Fibroblast of skin of right quadriceps (primary cell): Measurements from ENCODE around the gene TMEM179.

Experiments
- DNase-seq: peaks from one replicate; pipeline ENCODE4 v3.0.0-alpha.2; 2013

TMEM179 gene

DNA sequence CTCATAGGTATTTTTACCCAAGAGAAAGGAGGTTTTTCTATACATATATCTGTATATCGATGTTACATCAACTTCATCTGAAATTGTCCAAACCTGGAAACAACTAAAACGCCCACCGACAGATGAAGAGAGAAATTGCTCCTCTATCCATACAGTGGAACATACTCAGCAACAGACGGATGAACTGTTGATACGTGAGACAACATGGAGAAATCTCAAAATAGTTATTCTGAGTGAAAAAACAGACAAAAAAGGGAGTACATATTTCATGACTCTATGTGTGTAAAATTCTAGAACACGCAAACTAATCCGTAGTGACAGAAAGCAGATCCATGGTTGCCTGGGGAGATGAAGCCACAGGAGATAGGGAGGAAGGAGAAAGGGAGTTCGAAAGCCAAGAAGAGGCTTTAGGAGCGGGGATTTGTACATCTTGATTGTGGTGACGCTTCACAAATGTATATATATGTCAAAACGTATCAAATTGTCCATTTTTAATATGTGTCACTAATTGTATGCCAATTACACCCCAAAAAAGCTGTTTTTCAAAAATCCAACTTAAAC lies 62.6 kb downstream of the TMEM179 start:
- DNase-seq, result no peak
